Measurements from ENCODE around the gene ZNF146. TPM values are rescaled to one million over a fixed set of nuclear protein-coding genes. Genes with fewer than 3 reads are reported as not detected.
"Not testable (repeated sequence)": the region's sequence is repeated elsewhere in the genome, so short reads cannot be mapped to it uniquely, and the experiment has no call there.

The ZNF146 gene
- total RNA-seq, 1 donor from 2014 or later = 101 TPM

DNA sequence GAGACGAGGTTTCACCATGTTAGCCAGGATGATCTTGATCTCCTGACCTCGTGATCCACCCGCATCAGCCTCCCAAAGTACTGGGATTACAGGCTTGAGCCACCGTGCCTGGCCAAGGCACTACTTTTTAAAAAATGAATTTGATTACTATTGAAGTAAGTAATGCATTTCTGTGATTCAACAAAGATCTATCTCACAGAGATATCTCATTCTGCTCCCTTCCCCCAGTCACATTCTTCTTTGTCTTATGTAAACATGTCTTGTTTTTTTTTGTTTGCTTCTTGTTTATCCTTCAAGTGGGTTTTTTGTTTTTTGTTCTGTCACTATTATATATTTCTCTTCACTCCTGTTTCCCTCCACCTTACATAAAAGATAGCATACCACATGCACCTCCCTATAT, 6.6 kb downstream of the ZNF146 start:
- Mint-ChIP-seq H3K4me1 (ENCODE audit: low read depth) (peaks cover 19% of the 10 kb centered on the region), H3K36me3 (ENCODE audit: insufficient read depth) (peaks cover 34% of the 10 kb centered on the region), H3K27me3 (no peaks in the 10 kb centered on the region), H3K27ac (peak overlapping the region; percentile 35), H3K4me3 (ENCODE audit: low read depth) (no peak overlapping the region), H3K9me3 (ENCODE audit: low read depth) (no peaks in the 10 kb centered on the region)
- no peak for TF ChIP-seq CTCF (IDR thresholded peaks at IDR 0.05; ENCODE audit: unreplicated experiment)
- DNase-seq (ENCODE audit: low spot score, unreplicated experiment) = no peak

- Mint-ChIP-seq H3K27ac (no peak overlapping the region), H3K9me3 (ENCODE audit: low read depth) (no peaks in the 10 kb centered on the region), H3K36me3 (ENCODE audit: insufficient read depth) (peaks cover 31% of the 10 kb centered on the region), H3K4me1 (ENCODE audit: low read depth) (peaks cover 14% of the 10 kb centered on the region), H3K4me3 (ENCODE audit: low read depth) (no peak overlapping the region), H3K27me3 (no peaks in the 10 kb centered on the region)
- DNase-seq (ENCODE audit: low spot score, unreplicated experiment) = no peak
- no peak for TF ChIP-seq CTCF (IDR thresholded peaks at IDR 0.05; ENCODE audit: unreplicated experiment)
Measured at GRCh38 chr19:36222503-36222902, 7.6 kb downstream of the ZNF146 start.

GRCh38 chr19:36225219-36225892, 10.4 kb downstream of the ZNF146 start:
- Mint-ChIP-seq H3K4me3 (ENCODE audit: low read depth) (no peak overlapping the region), H3K27me3 (no peaks in the 10 kb centered on the region), H3K27ac (no peak overlapping the region), H3K4me1 (ENCODE audit: low read depth) (peaks cover 5% of the 10 kb centered on the region), H3K36me3 (ENCODE audit: insufficient read depth) (peaks cover 34% of the 10 kb centered on the region), H3K9me3 (ENCODE audit: low read depth) (no peaks in the 10 kb centered on the region)
- TF ChIP-seq CTCF (IDR thresholded peaks at IDR 0.05; ENCODE audit: unreplicated experiment) = no peak
- no peak for DNase-seq (ENCODE audit: low spot score, unreplicated experiment)

- not testable (repeated sequence) for H3K27me3 Mint-ChIP-seq; H3K4me1 Mint-ChIP-seq (ENCODE audit: low read depth); H3K4me3 Mint-ChIP-seq (ENCODE audit: low read depth); H3K9me3 Mint-ChIP-seq (ENCODE audit: low read depth); DNase-seq (ENCODE audit: low spot score, unreplicated experiment)
- peaks cover 61% of the 10 kb centered on the region for H3K36me3 Mint-ChIP-seq (ENCODE audit: insufficient read depth)
- H3K27ac Mint-ChIP-seq = peak overlapping the region; percentile 44
Measured at GRCh38 chr19:36233626-36234025, 18.7 kb downstream of the ZNF146 start.

GRCh38 chr19:36236304-36236945, 21.5 kb downstream of the ZNF146 start:
- Mint-ChIP-seq H3K36me3 (ENCODE audit: insufficient read depth) (peaks cover 56% of the 10 kb centered on the region), H3K27me3 (no peaks in the 10 kb centered on the region), H3K9me3 (ENCODE audit: low read depth) (no peaks in the 10 kb centered on the region), H3K4me1 (ENCODE audit: low read depth) (peaks cover 7% of the 10 kb centered on the region), H3K27ac (no peak overlapping the region), H3K4me3 (ENCODE audit: low read depth) (no peak overlapping the region)
- no peak for DNase-seq (ENCODE audit: low spot score, unreplicated experiment)
- no peak for TF ChIP-seq CTCF (IDR thresholded peaks at IDR 0.05; ENCODE audit: unreplicated experiment)

GRCh38 chr19:36236946-36237310, 22.0 kb downstream of the ZNF146 start:
- no peak for TF ChIP-seq CTCF (IDR thresholded peaks at IDR 0.05; ENCODE audit: unreplicated experiment)
- H3K27ac Mint-ChIP-seq = no peak overlapping the region
- H3K4me3 Mint-ChIP-seq (ENCODE audit: low read depth) = no peak overlapping the region
- H3K9me3 Mint-ChIP-seq (ENCODE audit: low read depth) = no peaks in the 10 kb centered on the region
- peaks cover 7% of the 10 kb centered on the region for H3K4me1 Mint-ChIP-seq (ENCODE audit: low read depth)
- H3K27me3 Mint-ChIP-seq = no peaks in the 10 kb centered on the region
- H3K36me3 Mint-ChIP-seq (ENCODE audit: insufficient read depth) = peaks cover 54% of the 10 kb centered on the region
- DNase-seq (ENCODE audit: low spot score, unreplicated experiment) = no peak

All from progenitor cell of endocrine pancreas (in vitro differentiated cells).